ENCODE measurements around the gene SND1. TPM values are rescaled to one million over a fixed set of nuclear protein-coding genes. Genes with fewer than 3 reads are reported as not detected.

SND1 gene
- total and polyA plus RNA-seq, 10 of the 15 experiments (the other 5 are each of a cell fraction or from before 2014, with no cell fraction given), result 52.4 to 270 (median 146) TPM

GRCh38 chr7:127706766-127707165 lies 54.8 kb downstream of the SND1 start (continued):
- TF ChIP-seq ZBTB11 (CRISPR knock-in tag; IDR thresholded peaks at IDR 0.05), result no peak
- no peak for TF ChIP-seq USF1 (IDR thresholded peaks at IDR 0.05; ENCODE audit: borderline replicate concordance, extremely low read length, insufficient read depth, low read depth, low read length)
- no peak for TF ChIP-seq RAD51 (IDR thresholded peaks at IDR 0.05)

- ATAC-seq (no peak), FAIRE-seq (no peak), DNase-seq (ENCODE audit: low read depth, low spot score) (no peak)
- WGBS (ENCODE audit: insufficient coverage, insufficient replicate concordance, low lambda C conversion rate, missing lambda C conversion rate), result 87% methylated on average over 1 of the region's 1 CpG
- ChIA-PET CTCF (interaction anchor here (0.6 to 8.4 kb wide), 47 partner anchors 8 to 679 kb away, joined by 3 to 152 read pairs (median 4); no protein-coding TSS in a partner anchor), SMC1A (ENCODE audit: uncharacterized antibody, unreplicated experiment) (interaction anchor here (0.6 to 7.1 kb wide), 35 partner anchors 10 to 511 kb away, joined by 3 to 56 read pairs (median 4); no protein-coding TSS in a partner anchor), POLR2A (interaction anchor here (0.6 kb wide), 1 partner anchor 207 kb away, joined by 4 read pairs; no protein-coding TSS in a partner anchor), RAD21 (ENCODE audit: unreplicated experiment) (interaction anchor here (0.6 to 4.9 kb wide), 18 partner anchors 10 to 631 kb away, joined by 3 to 86 read pairs (median 4); no protein-coding TSS in a partner anchor)
- no peaks in the 10 kb centered on the region for H3K27me3 ChIP-seq (replicated peaks in 1 of 2; ENCODE audit: control insufficient read depth in 2 of 2, insufficient read depth in 2 of 2, low read length in 1 of 2)
- peaks cover 2% of the 10 kb centered on the region for H4K20me1 ChIP-seq (ENCODE audit: control insufficient read depth, insufficient read depth)
- intact Hi-C loops (cut with micrococcal nuclease; ENCODE audit: unreplicated experiment), result loop anchor here (1.0 to 5.0 kb wide), 2 partner anchors 324 to 501 kb away; partner anchors contain the start of gene LRRC4
- no peak overlapping the region for H2AFZ ChIP-seq (ENCODE audit: control insufficient read depth, low read depth, low read length)
- no peak overlapping the region for H3K4me2 ChIP-seq (ENCODE audit: control insufficient read depth, insufficient read depth)
- H3K36me3 ChIP-seq (ENCODE audit: control insufficient read depth in 2 of 2, insufficient read depth in 2 of 2, low read length in 1 of 2), result peaks cover 13 to 46% of the 10 kb centered on the region in 2 experiments
- in situ Hi-C loops (cut with MboI), result no loop called here
- no peaks in the 10 kb centered on the region for H3K4me1 ChIP-seq (ENCODE audit: control insufficient read depth, insufficient read depth, low read length)
- no peak overlapping the region for H3K27ac ChIP-seq (ENCODE audit: control insufficient read depth, insufficient read depth)
- no peak overlapping the region for H3K4me3 ChIP-seq
- peaks cover 10% of the 10 kb centered on the region for H3K9me3 ChIP-seq (replicated peaks; ENCODE audit: control insufficient read depth, insufficient read depth, low read length)
- BruUV-seq (replicated peaks), result no TSS peak
- no peak for TF ChIP-seq RELA (IDR thresholded peaks at IDR 0.05; ENCODE audit: borderline replicate concordance, partially characterized antibody)
- TF ChIP-seq EZH2 (IDR thresholded peaks at IDR 0.05; ENCODE audit: borderline replicate concordance, control insufficient read depth, low read depth, low read length), result no peak
- TF ChIP-seq SIN3A (IDR thresholded peaks at IDR 0.05; ENCODE audit: low read depth, low read length), result no peak
- no peak for TF ChIP-seq BCLAF1 (IDR thresholded peaks at IDR 0.05)
- TF ChIP-seq CREM (IDR thresholded peaks at IDR 0.05; ENCODE audit: low read depth), result no peak
- H3K9ac ChIP-seq (ENCODE audit: control insufficient read depth, insufficient read depth, low read length), result no peak overlapping the region
- H3K79me2 ChIP-seq (ENCODE audit: control insufficient read depth, insufficient read depth, low read length), result no peaks in the 10 kb centered on the region; the same call in 1 of the 2 replicates
Measured at GRCh38 chr7:127708201-127708600, 56.2 kb downstream of the SND1 start.

Data from GM12878 (cell line).